Mesangial cell (primary cell): ENCODE results near the gene TMEM272. TPM values are rescaled to one million over a fixed set of nuclear protein-coding genes. Genes with fewer than 3 reads are reported as not detected.

Source experiments
- total RNA-seq: library from RNA; depleted of rRNA; stranded (reverse); fragments of >200 nt; gene quantifications from 2 replicates; pipeline ENCODE4 v1.2.3, GENCODE V29; 2015

Gene TMEM272, protein sequence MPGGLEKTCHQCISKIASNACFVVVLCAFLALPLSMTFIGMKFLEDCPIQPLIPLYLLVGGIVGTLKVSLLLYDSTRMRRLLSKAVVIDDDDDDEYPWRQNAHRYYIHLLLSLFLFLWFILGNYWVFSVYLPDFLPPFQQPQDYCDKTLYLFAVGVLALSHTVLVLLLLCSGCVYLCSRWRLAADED
- total RNA-seq: not detected in 2 replicates

DNA sequence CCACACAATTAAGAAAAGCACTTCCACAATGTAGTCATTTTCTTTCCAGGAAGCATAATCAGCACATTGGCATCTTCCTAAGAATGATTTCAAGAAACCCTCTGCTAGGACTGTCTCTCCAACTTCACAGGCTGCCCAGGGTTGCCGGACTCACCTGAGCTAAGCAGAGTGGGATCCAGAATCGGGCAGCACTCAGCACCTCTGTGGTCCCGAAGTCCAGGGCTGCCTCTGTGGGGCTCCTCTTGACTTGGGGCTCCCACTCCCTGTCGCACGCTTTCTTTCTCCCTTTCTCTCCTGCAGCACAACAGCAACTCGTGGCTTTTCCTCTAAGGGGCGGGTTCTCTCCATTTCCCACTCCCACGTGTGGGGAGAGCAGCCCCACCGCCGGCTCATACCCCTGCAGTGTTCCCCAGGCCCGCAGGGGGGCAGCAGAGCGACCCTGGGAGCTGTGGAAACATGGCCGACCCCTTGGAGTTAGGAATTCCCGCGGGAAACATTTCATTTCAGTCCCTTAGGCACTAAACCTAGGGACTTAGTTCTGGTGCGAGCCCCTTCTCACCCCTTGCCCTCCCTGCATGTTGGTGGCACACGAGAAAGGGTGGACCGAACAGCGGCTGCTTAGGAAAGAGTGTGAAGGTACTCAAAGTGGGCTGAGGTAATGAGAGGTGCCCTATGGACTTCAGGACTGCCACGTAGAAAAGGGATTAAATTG, at the start of gene TMEM272:
Gene TMEM272 (minus strand): TSS at position 316 of the 712 bp plus-strand sequence. CDS start 6,647 bp downstream, outside the sequence.

DNA sequence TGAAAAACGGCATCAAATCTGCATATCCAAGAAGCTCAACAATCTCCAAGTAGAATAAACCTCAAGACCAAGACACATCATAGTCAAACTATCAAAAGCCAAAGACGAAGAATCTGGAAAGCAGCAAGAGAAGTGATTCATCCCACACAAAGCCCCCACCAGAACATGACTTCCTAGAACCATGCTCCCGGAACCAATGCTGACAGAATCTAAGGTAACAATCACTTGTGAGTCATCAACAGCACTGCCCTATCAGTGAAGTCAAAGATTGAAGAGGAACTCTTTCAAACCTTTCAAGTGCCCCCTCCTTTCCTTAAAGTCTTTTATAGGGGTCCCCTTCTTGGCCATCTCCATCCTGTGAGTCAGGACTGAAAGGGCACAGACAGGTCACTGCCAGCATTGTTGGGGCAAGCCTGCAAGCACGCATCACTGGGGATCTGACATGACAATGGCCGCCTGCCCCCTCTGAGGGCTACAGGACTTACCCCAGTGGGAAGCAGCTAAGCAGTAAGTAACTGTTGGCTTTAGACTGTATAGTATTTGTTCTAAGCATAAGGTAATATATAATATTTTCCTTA, 16.8 kb upstream of the TMEM272 start, which contains the start of gene CCDC70:
Gene CCDC70 (plus strand): TSS at position 247 of the 578 bp plus-strand sequence. CDS start 3,443 bp downstream, outside the sequence.

DNA sequence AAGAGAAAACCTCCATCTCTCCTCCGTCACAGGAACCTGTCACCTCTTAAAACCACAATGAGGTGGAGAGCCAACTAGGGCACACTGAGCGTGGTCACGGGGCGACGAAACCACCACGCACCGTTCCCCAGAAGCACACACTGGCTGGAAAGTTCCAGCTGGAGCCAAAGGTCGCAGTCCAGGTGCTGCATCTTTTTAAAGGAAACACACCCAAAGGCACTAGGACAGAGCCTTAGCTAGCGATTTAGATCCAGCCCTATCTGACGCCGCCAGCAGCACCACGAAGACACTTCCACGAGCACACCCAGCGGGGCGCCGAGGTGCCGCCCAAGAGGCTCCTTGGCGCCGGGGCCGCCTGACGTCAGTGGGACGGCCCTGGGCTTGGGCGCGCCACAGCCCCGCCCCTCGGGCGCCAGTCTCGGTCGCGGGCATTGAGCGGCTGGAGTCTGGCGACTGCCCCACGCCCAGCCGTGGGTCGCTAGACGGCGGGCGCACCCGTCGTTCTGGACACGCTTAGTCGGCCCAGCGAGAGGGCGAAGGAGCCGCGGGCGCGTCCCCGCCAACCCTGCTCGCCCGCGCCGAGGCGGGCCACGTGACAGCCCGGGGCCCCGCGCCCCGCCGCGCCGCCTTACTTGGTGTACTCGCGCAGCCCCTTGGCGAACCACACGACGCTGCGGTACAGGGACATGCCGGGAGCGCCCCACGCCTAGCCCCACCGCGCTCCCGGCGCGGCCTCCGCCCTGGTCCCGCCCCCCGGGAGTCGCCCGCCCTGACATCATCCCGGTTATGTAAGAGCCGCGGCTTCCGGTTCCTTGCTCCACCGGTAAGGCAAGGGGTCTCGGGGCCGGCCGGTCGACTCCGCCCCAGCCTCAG, 41.3 kb downstream of the TMEM272 start, which contains the start of gene DHRS12:
Gene DHRS12 (minus strand): TSS at position 742 of the 873 bp plus-strand sequence. CDS start 4,504 bp downstream, outside the sequence.

Other genes with a start within 250 kb of the TMEM272 start
- gene DHRS12, start 41.0 kb downstream of the TMEM272 start, total RNA-seq: 5.1 and 20.0 TPM in 2 replicates
- gene CCDC70, start 16.8 kb upstream of the TMEM272 start, total RNA-seq: not detected in 2 replicates
- 10.8 and 12.1 TPM in 2 replicates for gene ATP7B, start 166.3 kb upstream of the TMEM272 start, total RNA-seq
- 5.9 and 8.9 TPM in 2 replicates for gene ALG11, start 167.2 kb upstream of the TMEM272 start, total RNA-seq
- 5.2 and 6.1 TPM in 2 replicates for gene UTP14C, start 179.5 kb upstream of the TMEM272 start, total RNA-seq